ENCODE results near the gene FGF1.

Gene FGF1

GRCh38 chr5:142685418-142686209 is at the start of gene FGF1:
FGF1 (minus strand) TSS chr5:142686090; CDS start chr5:142614127, 71,963 bp downstream.
- no peak for DNase-seq

- DNase-seq = no peak
Measured at GRCh38 chr5:142727735-142728047, 41.8 kb upstream of the FGF1 start.

GRCh38 chr5:142726188-142726731 is 40.4 kb upstream of the FGF1 start:
- DNase-seq = no peak

GRCh38 chr5:142725231-142726187 is 39.6 kb upstream of the FGF1 start:
- DNase-seq = no peak

- DNase-seq = no peak
Measured at GRCh38 chr5:142724821-142725220, 38.9 kb upstream of the FGF1 start.

- DNase-seq = no peak
Measured at GRCh38 chr5:142722896-142723295, 37.0 kb upstream of the FGF1 start.

GRCh38 chr5:142722146-142722545 is 36.3 kb upstream of the FGF1 start:
- DNase-seq = no peak

GRCh38 chr5:142720641-142721271 is 34.9 kb upstream of the FGF1 start:
- DNase-seq = no peak

- no peak for DNase-seq
Measured at GRCh38 chr5:142719836-142720370, 34.0 kb upstream of the FGF1 start.

GRCh38 chr5:142717582-142718215 is 31.8 kb upstream of the FGF1 start:
- DNase-seq = no peak

- no peak for DNase-seq
Measured at GRCh38 chr5:142716963-142717362, 31.1 kb upstream of the FGF1 start.

GRCh38 chr5:142715291-142715690 is 29.4 kb upstream of the FGF1 start:
- DNase-seq = no peak

- DNase-seq = peak in 1 of 2 experiments; percentile 59
Measured at GRCh38 chr5:142713121-142713706, 27.3 kb upstream of the FGF1 start.

GRCh38 chr5:142703153-142703552 is 17.3 kb upstream of the FGF1 start:
- no peak for DNase-seq

GRCh38 chr5:142701673-142702311 is 15.9 kb upstream of the FGF1 start:
- no peak for DNase-seq

GRCh38 chr5:142700566-142700965 is 14.7 kb upstream of the FGF1 start:
- DNase-seq = no peak

- DNase-seq = peak in 1 of 2 experiments; percentile 82
Measured at GRCh38 chr5:142699184-142699720, 13.4 kb upstream of the FGF1 start.

GRCh38 chr5:142698447-142699183 is 12.7 kb upstream of the FGF1 start:
- no peak for DNase-seq

- DNase-seq = peak; percentile 40 to 68
Measured at GRCh38 chr5:142697356-142698255, 11.7 kb upstream of the FGF1 start.

Data from cerebellar nuclear complex (tissue), 1 donor.